GM21529 (cell line): ENCODE data around the gene KLF7.

Experiments
- ATAC-seq: cut with Tn5 transposase; IDR thresholded peaks from one replicate; pipeline ENCODE4 v1.9.1; 2021; ENCODE audit not compliant: unreplicated experiment

KLF7 gene

GRCh38 chr2:207101984-207102383 lies 63.8 kb downstream of the KLF7 start:
- ATAC-seq = no peak

- no peak for ATAC-seq
Observed at GRCh38 chr2:207097278-207097677, 68.5 kb downstream of the KLF7 start.

GRCh38 chr2:207095963-207096362 lies 69.8 kb downstream of the KLF7 start:
- no peak for ATAC-seq

- no peak for ATAC-seq
Observed at GRCh38 chr2:207093234-207093633, 72.5 kb downstream of the KLF7 start.

- no peak for ATAC-seq
Observed at GRCh38 chr2:207092818-207093217, 72.9 kb downstream of the KLF7 start.

GRCh38 chr2:207091928-207092327 lies 73.8 kb downstream of the KLF7 start:
- ATAC-seq = no peak

GRCh38 chr2:207091176-207091575 lies 74.6 kb downstream of the KLF7 start:
- ATAC-seq = no peak

GRCh38 chr2:207090389-207090788 lies 75.4 kb downstream of the KLF7 start:
- ATAC-seq = no peak

GRCh38 chr2:207088839-207089238 lies 76.9 kb downstream of the KLF7 start:
- no peak for ATAC-seq

- ATAC-seq = no peak
Observed at GRCh38 chr2:207088276-207088675, 77.5 kb downstream of the KLF7 start.

GRCh38 chr2:207087046-207087902 lies 78.5 kb downstream of the KLF7 start:
- no peak for ATAC-seq

- ATAC-seq = no peak
Observed at GRCh38 chr2:207086136-207086535, 79.6 kb downstream of the KLF7 start.

- no peak for ATAC-seq
Observed at GRCh38 chr2:207085110-207085509, 80.6 kb downstream of the KLF7 start.

- no peak for ATAC-seq
Observed at GRCh38 chr2:207083361-207084110, 82.2 kb downstream of the KLF7 start.

GRCh38 chr2:207082619-207083018 lies 83.1 kb downstream of the KLF7 start:
- ATAC-seq = no peak

- ATAC-seq = no peak
Observed at GRCh38 chr2:207078186-207078798, 87.5 kb downstream of the KLF7 start.

- ATAC-seq = no peak
Observed at GRCh38 chr2:207077266-207077665, 88.5 kb downstream of the KLF7 start.

- ATAC-seq = no peak
Observed at GRCh38 chr2:207075456-207075855, 90.3 kb downstream of the KLF7 start.

- ATAC-seq = peak; percentile 47
Observed at GRCh38 chr2:207073801-207074678, 91.7 kb downstream of the KLF7 start.

GRCh38 chr2:207073412-207073800 lies 92.3 kb downstream of the KLF7 start:
- peak; percentile 28 for ATAC-seq

GRCh38 chr2:207072571-207072970 lies 93.2 kb downstream of the KLF7 start:
- ATAC-seq = no peak
